ENCODE results near the gene JAG1.

The JAG1 gene

DNA sequence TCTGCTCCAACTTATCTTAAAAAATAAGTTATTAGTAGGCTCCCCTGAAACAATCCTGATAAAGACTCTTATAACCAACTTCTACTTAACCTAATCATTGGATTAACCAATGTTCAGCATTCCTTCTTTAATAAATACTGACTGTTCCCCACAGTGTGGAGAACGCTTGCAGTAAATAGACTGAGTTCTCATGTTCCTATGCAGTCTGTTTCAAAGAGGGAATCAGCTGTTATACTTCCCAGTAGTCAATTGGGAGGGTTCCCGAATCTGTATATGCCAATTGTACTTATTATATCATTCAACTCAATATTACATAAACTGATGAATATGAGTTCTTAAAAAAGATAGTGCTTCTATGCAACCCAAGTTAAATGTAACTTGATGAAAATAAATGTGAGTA, 9.7 kb upstream of the JAG1 start:
- TF ChIP-seq, protein P1, sequence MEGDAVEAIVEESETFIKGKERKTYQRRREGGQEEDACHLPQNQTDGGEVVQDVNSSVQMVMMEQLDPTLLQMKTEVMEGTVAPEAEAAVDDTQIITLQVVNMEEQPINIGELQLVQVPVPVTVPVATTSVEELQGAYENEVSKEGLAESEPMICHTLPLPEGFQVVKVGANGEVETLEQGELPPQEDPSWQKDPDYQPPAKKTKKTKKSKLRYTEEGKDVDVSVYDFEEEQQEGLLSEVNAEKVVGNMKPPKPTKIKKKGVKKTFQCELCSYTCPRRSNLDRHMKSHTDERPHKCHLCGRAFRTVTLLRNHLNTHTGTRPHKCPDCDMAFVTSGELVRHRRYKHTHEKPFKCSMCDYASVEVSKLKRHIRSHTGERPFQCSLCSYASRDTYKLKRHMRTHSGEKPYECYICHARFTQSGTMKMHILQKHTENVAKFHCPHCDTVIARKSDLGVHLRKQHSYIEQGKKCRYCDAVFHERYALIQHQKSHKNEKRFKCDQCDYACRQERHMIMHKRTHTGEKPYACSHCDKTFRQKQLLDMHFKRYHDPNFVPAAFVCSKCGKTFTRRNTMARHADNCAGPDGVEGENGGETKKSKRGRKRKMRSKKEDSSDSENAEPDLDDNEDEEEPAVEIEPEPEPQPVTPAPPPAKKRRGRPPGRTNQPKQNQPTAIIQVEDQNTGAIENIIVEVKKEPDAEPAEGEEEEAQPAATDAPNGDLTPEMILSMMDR (IDR thresholded peaks at IDR 0.05; ENCODE audit: insufficient read depth, low read depth, low read length, missing control alignments) = no peak
- no peak overlapping the region for H3K4me3 ChIP-seq (ENCODE audit: low read depth, low read length)
- DNase-seq (ENCODE audit: low read depth) = no peak

DNA sequence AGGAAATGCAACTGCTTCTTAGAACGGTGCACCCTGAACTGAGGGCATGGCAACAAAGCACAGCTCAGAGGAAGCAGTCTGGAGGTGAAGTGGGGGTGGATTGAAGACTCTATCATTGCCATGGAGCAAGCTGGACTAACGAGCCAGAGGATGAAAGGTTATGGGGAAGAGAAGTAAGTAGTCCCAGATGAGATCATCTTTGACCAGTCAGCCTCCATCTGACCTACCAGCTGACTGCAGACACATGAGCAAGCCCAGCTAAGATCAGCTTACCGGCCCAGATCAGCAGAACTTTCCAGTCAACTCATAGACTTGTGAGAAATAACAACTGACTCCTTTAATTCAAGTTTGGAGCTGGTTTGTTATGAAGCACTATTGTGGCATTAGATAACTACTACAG, 9.1 kb upstream of the JAG1 start:
- H3K4me3 ChIP-seq (ENCODE audit: low read depth, low read length) = no peak overlapping the region
- DNase-seq (ENCODE audit: low read depth) = no peak
- TF ChIP-seq, protein P1 (IDR thresholded peaks at IDR 0.05; ENCODE audit: insufficient read depth, low read depth, low read length, missing control alignments) = no peak

DNA sequence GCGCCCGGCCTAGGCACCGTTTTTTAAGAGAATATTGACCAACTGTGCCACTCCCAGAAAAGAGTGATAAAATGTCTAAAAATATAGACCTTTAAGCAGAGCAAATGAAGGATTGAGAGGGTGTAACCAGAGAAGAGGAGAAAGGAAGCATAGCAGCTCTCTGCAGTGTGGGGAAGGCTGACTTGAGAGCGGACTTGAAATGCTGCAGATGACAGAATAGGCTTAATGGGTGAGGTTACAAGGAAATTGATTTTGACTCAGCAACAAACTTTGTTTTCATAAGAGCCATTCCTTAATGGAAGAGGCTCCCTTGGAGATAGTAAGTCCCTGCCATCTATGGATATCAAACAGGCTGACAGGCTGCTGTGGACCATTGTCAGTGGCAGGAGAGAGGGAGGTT, 7.7 kb upstream of the JAG1 start:
- TF ChIP-seq, protein P1 (IDR thresholded peaks at IDR 0.05; ENCODE audit: insufficient read depth, low read depth, low read length, missing control alignments) = no peak

DNA sequence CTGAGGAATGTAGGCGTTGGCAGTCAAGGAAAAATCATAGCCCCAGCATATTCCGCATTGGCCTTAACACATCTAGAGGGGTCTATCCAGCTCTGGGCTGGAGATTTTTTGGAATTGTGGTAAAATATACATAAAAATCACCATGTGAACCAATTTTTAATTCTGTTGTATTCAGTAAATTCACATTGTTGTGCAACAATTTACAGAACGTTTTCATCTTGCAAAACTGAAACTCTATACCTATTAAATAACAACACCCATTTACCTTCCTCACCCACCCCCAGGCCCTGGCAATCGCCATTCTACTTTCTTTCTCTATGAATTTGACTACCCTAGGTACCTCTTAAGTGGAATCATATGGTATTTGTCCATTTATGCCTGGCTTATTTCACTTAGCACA, 6.8 kb upstream of the JAG1 start:
- no peak for DNase-seq (ENCODE audit: low read depth)
- TF ChIP-seq, protein P1 (IDR thresholded peaks at IDR 0.05; ENCODE audit: insufficient read depth, low read depth, low read length, missing control alignments) = no peak
- H3K4me3 ChIP-seq (ENCODE audit: low read depth, low read length) = no peak overlapping the region

More for the DNA sequence above, 7.7 kb upstream of the JAG1 start:
- no peak overlapping the region for H3K4me3 ChIP-seq (ENCODE audit: low read depth, low read length)
- no peak for DNase-seq (ENCODE audit: low read depth)

DNA sequence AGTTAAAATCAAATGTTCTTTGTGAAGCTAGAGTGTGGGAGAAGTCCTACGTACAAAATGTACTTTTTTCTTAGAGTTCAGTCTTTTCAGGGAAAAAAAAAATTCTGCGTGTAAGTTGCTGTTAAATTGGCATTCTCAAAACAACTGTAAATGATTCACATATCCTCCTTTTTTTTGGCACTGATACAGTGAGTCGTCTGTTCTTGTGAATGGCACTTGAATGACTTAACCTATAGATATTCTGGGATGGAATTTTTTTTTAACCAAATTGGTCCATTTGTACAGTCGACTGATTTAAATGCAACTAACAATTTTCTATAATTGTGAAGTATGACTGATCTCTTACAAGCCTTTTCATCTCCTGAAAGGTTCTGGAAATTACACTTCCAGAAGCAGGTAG, 5.5 kb upstream of the JAG1 start:
- TF ChIP-seq, protein P1 (IDR thresholded peaks at IDR 0.05; ENCODE audit: insufficient read depth, low read depth, low read length, missing control alignments) = no peak
- no peak overlapping the region for H3K4me3 ChIP-seq (ENCODE audit: low read depth, low read length)
- no peak for DNase-seq (ENCODE audit: low read depth)

DNA sequence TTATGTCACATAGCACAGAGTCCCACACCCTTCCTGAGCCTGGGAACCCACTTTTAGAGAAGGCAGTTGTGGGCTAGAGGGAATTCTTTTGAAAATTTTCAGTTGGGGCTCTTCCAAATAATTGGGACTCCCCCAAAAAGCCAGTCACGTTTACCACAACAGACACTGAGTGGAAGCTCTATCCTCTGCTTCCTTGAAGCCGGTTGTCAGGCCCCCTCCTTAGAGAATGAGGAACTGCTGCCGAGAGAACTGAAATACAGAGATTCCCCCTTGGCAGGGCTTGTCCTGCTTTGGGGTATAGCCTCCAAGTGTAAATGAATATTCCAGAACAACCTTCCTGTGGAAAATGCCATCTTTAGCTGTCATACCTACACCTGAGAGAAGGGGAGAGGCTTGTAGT, 2.7 kb upstream of the JAG1 start:
- DNase-seq (ENCODE audit: low read depth) = no peak
- TF ChIP-seq, protein P1 (IDR thresholded peaks at IDR 0.05; ENCODE audit: insufficient read depth, low read depth, low read length, missing control alignments) = no peak
- no peak overlapping the region for H3K4me3 ChIP-seq (ENCODE audit: low read depth, low read length)

DNA sequence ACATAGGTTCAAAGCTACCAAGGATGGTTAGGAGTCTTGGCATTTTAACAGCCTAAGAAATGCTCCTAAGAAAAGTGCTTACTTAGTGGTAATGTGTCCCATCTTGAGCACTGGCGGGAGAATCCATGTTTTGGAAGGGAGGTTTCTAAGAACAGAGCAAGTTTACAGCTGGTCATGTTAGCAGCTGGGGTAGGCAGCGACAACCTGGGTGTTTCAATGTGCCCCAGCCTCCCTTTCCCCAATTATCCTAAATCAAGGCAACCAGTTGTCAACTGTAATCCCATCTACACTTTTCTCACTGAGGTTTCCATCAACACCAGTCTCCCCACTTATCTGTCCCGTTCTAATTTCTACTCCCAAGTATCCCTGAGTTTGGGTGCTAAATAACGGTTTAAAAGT, 1.6 kb upstream of the JAG1 start:
- no peak overlapping the region for H3K4me3 ChIP-seq (ENCODE audit: low read depth, low read length)
- TF ChIP-seq, protein P1 (IDR thresholded peaks at IDR 0.05; ENCODE audit: insufficient read depth, low read depth, low read length, missing control alignments) = no peak
- no peak for DNase-seq (ENCODE audit: low read depth)
